Superior temporal gyrus (tissue), 1 donor: ENCODE measurements around the gene PPP1R9B.
A peak's percentile ranks its signal among the peaks of the same experiment; 100 is the strongest.

ENCODE experiments used
- DNase-seq: peaks from one replicate; pipeline ENCODE4 v3.0.0-alpha.2; 2016; ENCODE audit errors: extremely low spot score

PPP1R9B gene

GRCh38 chr17:50150354-50151040 lies at the start of gene PPP1R9B:
Gene PPP1R9B, minus strand, starts transcription at chr17:50150677. Its CDS starts 164 bp downstream, at chr17:50150513.
- DNase-seq: no peak

GRCh38 chr17:50199803-50200456 lies 49.5 kb upstream of the PPP1R9B start:
- no peak for DNase-seq

- no peak for DNase-seq
Measured at GRCh38 chr17:50199211-50199802, 48.8 kb upstream of the PPP1R9B start.

- DNase-seq: peak; percentile 74
Measured at GRCh38 chr17:50198026-50198669, 47.7 kb upstream of the PPP1R9B start.

GRCh38 chr17:50196826-50197225 lies 46.3 kb upstream of the PPP1R9B start:
- no peak for DNase-seq

GRCh38 chr17:50196036-50196435 lies 45.6 kb upstream of the PPP1R9B start:
- no peak for DNase-seq

GRCh38 chr17:50194934-50195865 lies 44.7 kb upstream of the PPP1R9B start:
- DNase-seq: no peak

- DNase-seq: no peak
Measured at GRCh38 chr17:50194140-50194933, 43.9 kb upstream of the PPP1R9B start.

GRCh38 chr17:50192618-50193291 lies 42.3 kb upstream of the PPP1R9B start:
- DNase-seq: no peak

- no peak for DNase-seq
Measured at GRCh38 chr17:50192144-50192617, 41.7 kb upstream of the PPP1R9B start.

- no peak for DNase-seq
Measured at GRCh38 chr17:50191359-50192143, 41.1 kb upstream of the PPP1R9B start.

- DNase-seq: no peak
Measured at GRCh38 chr17:50190603-50191358, 40.3 kb upstream of the PPP1R9B start.

GRCh38 chr17:50190293-50190602 lies 39.8 kb upstream of the PPP1R9B start:
- no peak for DNase-seq

- no peak for DNase-seq
Measured at GRCh38 chr17:50189550-50190292, 39.2 kb upstream of the PPP1R9B start.

- DNase-seq: no peak
Measured at GRCh38 chr17:50188921-50189549, 38.6 kb upstream of the PPP1R9B start.

GRCh38 chr17:50188531-50188920 lies 38.0 kb upstream of the PPP1R9B start:
- DNase-seq: no peak
